Measurements from ENCODE around the gene SLC49A3.

Gene SLC49A3

DNA sequence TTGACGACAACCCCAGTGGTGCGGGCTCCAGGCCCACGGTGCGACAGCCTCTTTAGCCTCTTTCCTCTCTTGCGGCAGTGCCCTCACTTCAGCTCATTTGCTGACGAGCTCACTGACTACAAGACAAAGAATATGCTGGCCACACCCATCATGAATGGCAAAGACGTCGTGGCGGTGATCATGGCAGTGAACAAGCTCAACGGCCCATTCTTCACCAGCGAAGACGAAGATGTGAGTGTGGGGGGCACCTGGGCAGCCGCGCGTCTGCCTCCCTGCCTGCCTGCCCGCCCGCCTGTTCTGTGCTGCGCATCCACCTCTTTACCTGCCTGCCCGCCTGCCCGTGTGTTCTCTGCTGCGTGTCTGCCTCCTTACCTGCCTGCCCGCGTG lies 54.4 kb downstream of the SLC49A3 start:
- DNase-seq, result no peak

DNA sequence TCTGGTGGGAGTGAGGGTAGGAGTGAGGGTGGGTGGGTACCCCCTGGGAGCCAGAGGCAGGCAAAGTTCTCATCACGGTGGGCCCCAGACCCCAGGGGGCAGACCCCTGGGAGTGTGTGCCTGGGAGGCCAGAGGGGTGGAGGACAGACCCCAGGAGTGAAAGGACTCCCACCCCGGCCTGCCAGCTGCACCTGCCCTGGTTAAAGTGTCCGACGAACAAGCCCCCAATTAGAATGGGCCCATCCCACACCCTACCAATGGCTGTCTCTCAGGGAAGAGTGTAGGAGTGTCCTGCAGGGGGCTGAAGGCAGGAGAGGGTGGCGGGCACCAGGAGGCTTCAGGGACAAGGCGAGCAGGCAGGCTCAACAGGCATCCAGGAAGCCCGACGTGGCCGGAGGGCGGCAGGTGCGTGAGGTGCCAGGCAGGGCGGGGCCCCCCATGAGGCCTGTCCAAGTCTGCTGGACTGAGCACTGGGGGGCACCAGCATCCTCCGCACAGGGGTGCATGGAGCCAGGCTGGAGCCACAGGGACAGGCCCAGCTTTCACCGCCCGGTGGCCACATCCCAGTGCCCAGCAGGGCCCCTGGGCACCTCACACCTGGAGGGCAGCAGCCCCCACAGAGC lies 54.9 kb downstream of the SLC49A3 start:
- no peak for DNase-seq

DNA sequence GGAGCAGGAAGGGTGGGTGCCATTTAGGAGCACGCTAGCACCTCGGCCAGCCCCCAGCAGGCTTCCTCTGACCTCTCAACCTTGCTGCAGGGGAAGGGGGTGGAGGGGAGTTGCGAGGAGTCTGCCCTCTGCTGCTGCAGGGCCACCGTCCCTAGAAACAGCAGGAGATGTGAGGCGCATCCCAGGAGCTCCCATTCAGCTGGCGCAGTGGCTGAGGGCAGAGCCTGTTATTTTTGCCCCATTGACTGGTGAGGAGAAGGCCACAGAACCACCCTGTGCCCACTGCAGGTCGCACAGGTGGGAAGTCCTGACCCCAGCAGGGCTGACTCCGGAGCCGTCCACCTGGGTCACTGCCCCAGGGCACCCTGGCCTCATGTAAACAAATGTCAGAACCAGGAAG lies 55.5 kb downstream of the SLC49A3 start:
- no peak for DNase-seq

DNA sequence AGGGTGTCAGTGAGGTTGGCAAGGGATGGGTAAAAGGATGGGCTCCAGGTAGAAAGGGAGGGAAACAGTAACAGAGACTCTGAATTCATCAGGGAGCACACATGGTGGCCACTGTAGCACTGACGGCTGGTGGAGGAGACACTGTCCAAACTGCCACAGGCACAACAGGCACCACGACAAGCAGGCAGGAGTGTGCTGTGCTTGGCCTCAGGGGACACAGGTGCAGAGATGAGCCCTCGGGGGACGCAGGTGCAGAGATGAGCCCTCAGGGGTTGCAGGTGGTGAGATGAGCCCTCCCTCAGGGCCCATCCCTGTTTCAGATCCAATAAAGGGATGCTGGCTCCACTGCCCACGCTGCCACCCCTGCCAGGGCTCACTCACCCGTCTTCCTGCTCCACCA lies 56.0 kb downstream of the SLC49A3 start:
- DNase-seq, result no peak

DNA sequence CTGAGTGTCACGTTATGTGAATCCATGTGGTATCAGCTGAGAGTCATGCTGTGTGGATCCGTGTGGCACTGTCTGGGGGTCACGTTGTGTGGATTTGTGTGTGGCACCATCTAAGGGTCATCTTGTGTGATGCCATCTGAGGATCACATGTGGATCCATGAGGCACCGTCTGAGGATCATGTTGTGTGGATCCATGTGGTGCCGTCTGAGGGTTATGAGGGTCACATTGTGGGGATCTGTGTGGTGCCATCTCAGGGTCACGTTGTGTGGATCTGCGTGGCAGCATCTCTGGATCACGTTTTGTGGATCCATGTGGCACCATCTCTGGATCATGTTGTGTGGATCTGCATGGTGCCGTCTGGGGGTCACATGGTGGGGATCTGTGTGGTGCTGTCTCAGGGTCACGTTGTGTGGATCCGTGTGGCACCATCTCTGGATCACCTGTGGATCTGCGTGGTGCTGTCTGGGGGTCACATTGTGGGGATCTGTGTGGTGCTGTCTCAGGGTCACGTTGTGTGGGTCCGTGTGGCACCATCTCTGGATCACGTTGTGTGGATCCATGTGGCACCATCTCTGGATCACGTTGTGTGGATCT lies 56.7 kb downstream of the SLC49A3 start:
- DNase-seq, result no peak
